HepG2 (cell line): Measurements from ENCODE around the gene NPPC. TPM values are rescaled to one million over a fixed set of nuclear protein-coding genes. Genes with fewer than 3 reads are reported as not detected.
A peak's percentile ranks its signal among the peaks of the same experiment; 100 is the strongest.

ENCODE experiments used
- CBX5 ChIP-seq: sonication (generic); formaldehyde crosslinking; IDR thresholded peaks from 2 replicates; pipeline ENCODE4 v1.4.0; 2020; ENCODE audit warnings: missing genetic modification reagents, borderline replicate concordance
- CC2D1A ChIP-seq: sonication (generic); formaldehyde crosslinking; IDR thresholded peaks from 2 replicates; pipeline ENCODE4 v1.8.1; 2023; ENCODE audit warnings: mild to moderate bottlenecking, missing genetic modification reagents
- CEBPG ChIP-seq: IDR thresholded peaks from 2 replicates; pipeline ENCODE4 v1.6.1; 2016
- GABPA ChIP-seq, 2 experiments: IDR thresholded peaks; 2 replicates each; pipeline ENCODE4 v1.6.1; 2011 to 2016; ENCODE audit warnings: low read depth in 2 of 2, low read length in 1 of 2, missing biosample characterization in 1 of 2, missing genetic modification characterization in 1 of 2
- HDAC1 ChIP-seq: sonication (generic); formaldehyde crosslinking; IDR thresholded peaks from 2 replicates; pipeline ENCODE4 v1.5.1; 2020; ENCODE audit warnings: mild to moderate bottlenecking, missing genetic modification reagents
- IKZF1 ChIP-seq: fragments of 450-650 bp; IDR thresholded peaks from 2 replicates; pipeline ENCODE4 v1.7.1; 2016
- JARID2 ChIP-seq: sonication (generic); formaldehyde crosslinking; IDR thresholded peaks from 2 replicates; pipeline ENCODE4 v1.8.1; 2023; ENCODE audit warnings: missing genetic modification reagents, inconsistent platforms; ENCODE audit not compliant: insufficient replicate concordance
- KDM5A ChIP-seq: fragments of 200-600 bp; sonication (generic); IDR thresholded peaks from 2 replicates; pipeline ENCODE4 v1.7.0; 2018; ENCODE audit warnings: antibody characterized with exemption, mild to moderate bottlenecking, low read length, borderline replicate concordance
- MAFK ChIP-seq, 2 experiments: IDR thresholded peaks in 1 of 2; conservative IDR thresholded peaks in 1 of 2; 2 replicates each; pipeline ENCODE4 v1.6.1; 2011; ENCODE audit warnings: improper control_type of control experiment in 2 of 2, low read length in 2 of 2
- MBNL3 ChIP-seq: fragments of 250-450 bp; sonication (Bioruptor Pico); conservative IDR thresholded peaks from 2 replicates; pipeline ENCODE4 v1.8.0; 2022; ENCODE audit warnings: mild to moderate bottlenecking, inconsistent platforms
- MED8 ChIP-seq: sonication (generic); formaldehyde crosslinking; IDR thresholded peaks from 2 replicates; pipeline ENCODE4 v1.8.1; 2023; ENCODE audit warnings: mild to moderate bottlenecking, missing genetic modification reagents; ENCODE audit not compliant: insufficient replicate concordance
- NCOR1 ChIP-seq: fragments of 200-600 bp; sonication (generic); IDR thresholded peaks from 2 replicates; pipeline ENCODE4 v1.7.0; 2017; ENCODE audit warnings: antibody characterized with exemption, low read length, borderline replicate concordance
- PHF5A ChIP-seq: IDR thresholded peaks from one replicate; pipeline ENCODE4 v1.6.1; 2018; ENCODE audit warnings: low read depth, missing genetic modification reagents; ENCODE audit not compliant: unreplicated experiment
- POLR2AphosphoS2 ChIP-seq: IDR thresholded peaks from 2 replicates; pipeline ENCODE4 v1.6.1; 2011; ENCODE audit warnings: low read depth, low read length, improper control_type of control experiment
- ZFP90 ChIP-seq: sonication (generic); formaldehyde crosslinking; IDR thresholded peaks from 2 replicates; pipeline ENCODE4 v1.8.0; 2022; ENCODE audit warnings: missing genetic modification reagents, mild to moderate bottlenecking, inconsistent platforms, borderline replicate concordance
- ZNF274 ChIP-seq: sonication (generic); formaldehyde crosslinking; IDR thresholded peaks from 2 replicates; pipeline ENCODE4 v1.5.1; 2020; ENCODE audit warnings: mild to moderate bottlenecking, missing genetic modification reagents
- ZNF33B ChIP-seq: sonication (generic); formaldehyde crosslinking; IDR thresholded peaks from 2 replicates; pipeline ENCODE4 v1.5.1; 2020; ENCODE audit warnings: mild to moderate bottlenecking, missing genetic modification reagents
- ZNF749 ChIP-seq: sonication (generic); formaldehyde crosslinking; IDR thresholded peaks from 2 replicates; pipeline ENCODE4 v1.8.0; 2022; ENCODE audit warnings: mild to moderate bottlenecking, missing genetic modification reagents, moderate library complexity, borderline replicate concordance
- ZNF766 ChIP-seq: sonication (generic); formaldehyde crosslinking; IDR thresholded peaks from 2 replicates; pipeline ENCODE4 v1.5.0; 2020; ENCODE audit warnings: missing genetic modification reagents, borderline replicate concordance
- ZNF782 ChIP-seq: sonication (generic); formaldehyde crosslinking; IDR thresholded peaks from 2 replicates; pipeline ENCODE4 v1.4.0; 2020; ENCODE audit warnings: missing genetic modification reagents, mild to moderate bottlenecking, borderline replicate concordance
- ZNF839 ChIP-seq: sonication (generic); formaldehyde crosslinking; IDR thresholded peaks from 2 replicates; pipeline ENCODE4 v1.4.0; 2020; ENCODE audit warnings: missing genetic modification reagents, mild to moderate bottlenecking, borderline replicate concordance
- polyA plus RNA-seq, 8 experiments: library from polyadenylated mRNA; depleted of rRNA in 3 of 8; stranded (reverse) in 7 of 8; unstranded in 1 of 8; fragments of >200 nt; fragmentation: Illumina TruSeq in 4 of 8; extraction: Trizol in 4 of 8; gene quantifications; 2 replicates each; pipeline versions ENCODE4 v1.2.1 to v1.2.3, GENCODE V29; 2011 to 2016; ENCODE audit warnings: low read depth in 4 of 8, missing spikeins in 1 of 8, mixed read lengths in 1 of 8; ENCODE audit not compliant: insufficient read depth in 1 of 8
- total RNA-seq, 5 experiments: library from RNA; depleted of rRNA; stranded (reverse); fragments of >200 nt; fragmentation: Illumina TruSeq; extraction: Trizol; gene quantifications; 2 replicates each; pipeline ENCODE4 v1.2.3, GENCODE V29; 2016; ENCODE audit warnings: low read depth in 1 of 5
- TF ChIP-seq, protein P1 (sequence below): sonication (generic); formaldehyde crosslinking; IDR thresholded peaks from 2 replicates; pipeline ENCODE4 v1.4.0; 2020; ENCODE audit warnings: missing genetic modification reagents, borderline replicate concordance
- TF ChIP-seq, protein P2 (sequence below): sonication (generic); formaldehyde crosslinking; IDR thresholded peaks from 2 replicates; pipeline ENCODE4 v1.4.0; 2020; ENCODE audit warnings: missing genetic modification reagents
- TF ChIP-seq, protein P3 (sequence below): sonication (generic); formaldehyde crosslinking; IDR thresholded peaks from 2 replicates; pipeline ENCODE4 v1.5.0; 2020; ENCODE audit warnings: mild to moderate bottlenecking, missing genetic modification reagents

The NPPC gene
- total and polyA plus RNA-seq, 2 of the 13 experiments (the other 11 are each of a cell fraction or from before 2014, with no cell fraction given): 0.11 TPM; not detected in 1

DNA sequence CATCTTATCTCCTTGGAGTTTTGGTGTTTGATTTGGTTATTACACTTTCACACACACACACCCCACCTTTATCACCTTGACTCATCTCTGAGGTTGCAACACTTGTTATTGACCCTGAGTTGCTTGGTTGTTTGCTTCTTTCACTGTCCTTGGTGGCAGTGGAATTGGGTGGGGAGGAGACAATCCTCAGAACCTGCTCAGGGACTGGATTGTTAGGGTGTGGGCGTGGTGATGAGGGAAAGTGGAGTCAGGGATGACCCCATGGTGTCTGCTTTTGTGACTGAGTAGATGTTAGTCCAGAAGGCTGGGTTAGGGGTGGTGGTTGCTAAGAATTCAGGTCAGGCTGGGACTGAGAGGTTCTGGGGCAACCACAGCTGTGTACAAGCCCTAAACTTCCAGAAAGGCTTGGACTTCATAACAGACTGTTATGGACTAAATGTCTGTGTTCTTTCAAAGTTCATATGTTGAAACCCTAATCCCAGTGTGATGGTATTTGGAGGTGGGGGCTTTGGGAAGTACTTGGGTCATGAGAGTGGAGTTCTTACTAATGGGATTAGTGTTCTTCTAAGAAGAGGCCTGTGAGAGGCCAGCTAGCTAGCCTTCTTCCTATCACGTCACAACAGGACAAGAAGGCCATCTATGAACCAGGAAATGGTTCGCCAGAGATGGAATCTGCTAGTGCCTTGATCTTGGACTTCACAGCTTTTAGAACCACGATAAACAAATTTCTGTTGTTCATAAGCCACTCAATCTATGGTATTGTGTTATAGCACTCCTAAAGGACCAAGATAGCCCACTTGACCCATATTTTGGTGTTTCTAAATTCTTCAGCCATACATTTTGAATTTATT lies 31.9 kb upstream of the NPPC start (continued):
- TF ChIP-seq, protein P1, sequence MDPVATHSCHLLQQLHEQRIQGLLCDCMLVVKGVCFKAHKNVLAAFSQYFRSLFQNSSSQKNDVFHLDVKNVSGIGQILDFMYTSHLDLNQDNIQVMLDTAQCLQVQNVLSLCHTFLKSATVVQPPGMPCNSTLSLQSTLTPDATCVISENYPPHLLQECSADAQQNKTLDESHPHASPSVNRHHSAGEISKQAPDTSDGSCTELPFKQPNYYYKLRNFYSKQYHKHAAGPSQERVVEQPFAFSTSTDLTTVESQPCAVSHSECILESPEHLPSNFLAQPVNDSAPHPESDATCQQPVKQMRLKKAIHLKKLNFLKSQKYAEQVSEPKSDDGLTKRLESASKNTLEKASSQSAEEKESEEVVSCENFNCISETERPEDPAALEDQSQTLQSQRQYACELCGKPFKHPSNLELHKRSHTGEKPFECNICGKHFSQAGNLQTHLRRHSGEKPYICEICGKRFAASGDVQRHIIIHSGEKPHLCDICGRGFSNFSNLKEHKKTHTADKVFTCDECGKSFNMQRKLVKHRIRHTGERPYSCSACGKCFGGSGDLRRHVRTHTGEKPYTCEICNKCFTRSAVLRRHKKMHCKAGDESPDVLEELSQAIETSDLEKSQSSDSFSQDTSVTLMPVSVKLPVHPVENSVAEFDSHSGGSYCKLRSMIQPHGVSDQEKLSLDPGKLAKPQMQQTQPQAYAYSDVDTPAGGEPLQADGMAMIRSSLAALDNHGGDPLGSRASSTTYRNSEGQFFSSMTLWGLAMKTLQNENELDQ (CRISPR knock-in tag): no peak
- no peak for TF ChIP-seq ZFP90 (CRISPR knock-in tag)
- TF ChIP-seq, protein P2, sequence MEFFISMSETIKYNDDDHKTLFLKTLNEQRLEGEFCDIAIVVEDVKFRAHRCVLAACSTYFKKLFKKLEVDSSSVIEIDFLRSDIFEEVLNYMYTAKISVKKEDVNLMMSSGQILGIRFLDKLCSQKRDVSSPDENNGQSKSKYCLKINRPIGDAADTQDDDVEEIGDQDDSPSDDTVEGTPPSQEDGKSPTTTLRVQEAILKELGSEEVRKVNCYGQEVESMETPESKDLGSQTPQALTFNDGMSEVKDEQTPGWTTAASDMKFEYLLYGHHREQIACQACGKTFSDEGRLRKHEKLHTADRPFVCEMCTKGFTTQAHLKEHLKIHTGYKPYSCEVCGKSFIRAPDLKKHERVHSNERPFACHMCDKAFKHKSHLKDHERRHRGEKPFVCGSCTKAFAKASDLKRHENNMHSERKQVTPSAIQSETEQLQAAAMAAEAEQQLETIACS (CRISPR knock-in tag): no peak
- no peak for TF ChIP-seq IKZF1
- no peak for TF ChIP-seq ZNF839
- TF ChIP-seq KDM5A: no peak
- no peak for TF ChIP-seq POLR2AphosphoS2
- no peak for TF ChIP-seq PHF5A
- TF ChIP-seq GABPA (IDR thresholded peaks at IDR 0.05; ENCODE audit: low read depth, low read length): no peak
- peak; percentile 51 for TF ChIP-seq GABPA (CRISPR knock-in tag; IDR thresholded peaks at IDR 0.05; ENCODE audit: low read depth)
- peak; percentile 80 for TF ChIP-seq HDAC1 (CRISPR knock-in tag)
- no peak for TF ChIP-seq ZNF274 (CRISPR knock-in tag)
- no peak for TF ChIP-seq ZNF33B (CRISPR knock-in tag)
- TF ChIP-seq ZNF749 (CRISPR knock-in tag): no peak
- TF ChIP-seq MED8 (CRISPR knock-in tag): no peak
- TF ChIP-seq JARID2 (CRISPR knock-in tag): no peak
- no peak for TF ChIP-seq ZNF782 (CRISPR knock-in tag)
- no peak for TF ChIP-seq CBX5 (CRISPR knock-in tag)
- no peak for TF ChIP-seq MAFK (conservative IDR thresholded peaks at IDR 0.05 in 1 of 2, IDR thresholded peaks at IDR 0.05 in 1 of 2; ENCODE audit: low read length in 2 of 2)
- no peak for TF ChIP-seq CC2D1A
- TF ChIP-seq, protein P3, sequence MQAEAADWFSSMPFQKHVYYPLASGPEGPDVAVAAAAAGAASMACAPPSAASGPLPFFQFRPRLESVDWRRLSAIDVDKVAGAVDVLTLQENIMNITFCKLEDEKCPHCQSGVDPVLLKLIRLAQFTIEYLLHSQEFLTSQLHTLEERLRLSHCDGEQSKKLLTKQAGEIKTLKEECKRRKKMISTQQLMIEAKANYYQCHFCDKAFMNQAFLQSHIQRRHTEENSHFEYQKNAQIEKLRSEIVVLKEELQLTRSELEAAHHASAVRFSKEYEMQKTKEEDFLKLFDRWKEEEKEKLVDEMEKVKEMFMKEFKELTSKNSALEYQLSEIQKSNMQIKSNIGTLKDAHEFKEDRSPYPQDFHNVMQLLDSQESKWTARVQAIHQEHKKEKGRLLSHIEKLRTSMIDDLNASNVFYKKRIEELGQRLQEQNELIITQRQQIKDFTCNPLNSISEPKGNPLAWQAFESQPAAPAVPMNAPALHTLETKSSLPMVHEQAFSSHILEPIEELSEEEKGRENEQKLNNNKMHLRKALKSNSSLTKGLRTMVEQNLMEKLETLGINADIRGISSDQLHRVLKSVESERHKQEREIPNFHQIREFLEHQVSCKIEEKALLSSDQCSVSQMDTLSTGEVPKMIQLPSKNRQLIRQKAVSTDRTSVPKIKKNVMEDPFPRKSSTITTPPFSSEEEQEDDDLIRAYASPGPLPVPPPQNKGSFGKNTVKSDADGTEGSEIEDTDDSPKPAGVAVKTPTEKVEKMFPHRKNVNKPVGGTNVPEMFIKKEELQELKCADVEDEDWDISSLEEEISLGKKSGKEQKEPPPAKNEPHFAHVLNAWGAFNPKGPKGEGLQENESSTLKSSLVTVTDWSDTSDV (CRISPR knock-in tag): no peak
- TF ChIP-seq NCOR1: no peak; the same call in 1 of the 2 replicates
- no peak for TF ChIP-seq ZNF766 (CRISPR knock-in tag)
- TF ChIP-seq CEBPG (CRISPR knock-in tag): peak; percentile 84
- TF ChIP-seq MBNL3 (CRISPR knock-in tag): no peak
